HG03521 (cell line): ENCODE measurements around the gene SOX13.
"Not testable (repeated sequence)": the region's sequence is repeated elsewhere in the genome, so short reads cannot be mapped to it uniquely, and the experiment has no call there.

Experiments used
- ATAC-seq: cut with Tn5 transposase; IDR thresholded peaks from one replicate; pipeline ENCODE4 v1.9.1; 2021; ENCODE audit warnings: mild to moderate bottlenecking, moderate library complexity; ENCODE audit not compliant: unreplicated experiment

Gene SOX13

GRCh38 chr1:204072931-204073836, at the start of gene SOX13:
Gene SOX13 (plus strand): TSS chr1:204073115. CDS start chr1:204112916, 39,801 bp downstream.
- no peak for ATAC-seq

- ATAC-seq: no peak
Observed at GRCh38 chr1:204025917-204026707, 46.8 kb upstream of the SOX13 start.

DNA sequence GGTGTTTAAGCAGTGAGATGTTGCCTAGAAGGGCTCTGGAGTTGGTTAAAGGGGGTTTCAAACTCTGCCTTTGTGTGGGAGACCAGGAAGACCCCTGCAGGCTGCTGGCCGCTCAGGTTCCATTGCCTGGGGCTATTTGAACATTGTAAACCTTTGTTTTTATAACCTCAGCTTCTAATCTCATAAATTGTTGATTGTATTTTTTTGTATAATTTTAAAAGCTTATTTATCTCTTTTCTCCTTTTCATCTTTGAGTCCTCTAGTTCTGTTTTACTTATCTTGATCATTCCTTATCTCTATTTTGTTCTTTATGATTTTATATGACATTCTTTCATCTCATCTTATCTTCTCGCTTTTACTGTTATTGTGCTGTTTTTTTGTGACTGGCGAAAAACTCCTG, 45.5 kb upstream of the SOX13 start:
- ATAC-seq: no peak

- no peak for ATAC-seq
Observed at GRCh38 chr1:204029016-204029415, 43.9 kb upstream of the SOX13 start.

GRCh38 chr1:204031098-204031710, 41.7 kb upstream of the SOX13 start:
- ATAC-seq: no peak

GRCh38 chr1:204032642-204033235, 40.2 kb upstream of the SOX13 start:
- no peak for ATAC-seq

DNA sequence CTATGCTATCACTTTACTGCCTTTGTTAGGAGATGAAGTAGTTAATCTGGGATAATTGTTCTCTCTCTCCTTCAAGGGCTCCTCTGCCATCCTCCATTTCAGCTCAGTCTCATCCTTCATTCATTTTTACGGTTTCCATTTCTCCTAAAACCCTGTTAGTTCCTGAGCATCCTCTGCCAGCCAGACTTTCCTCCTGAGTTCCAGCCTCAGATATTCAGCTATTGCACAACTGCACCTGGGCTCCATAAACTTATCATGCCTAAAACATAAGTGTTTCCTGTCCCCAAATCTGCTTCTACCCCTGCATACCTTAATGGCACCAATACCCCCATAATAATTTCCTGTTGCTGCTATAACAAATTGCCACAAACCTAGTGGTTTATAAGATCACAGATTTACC, 39.6 kb upstream of the SOX13 start:
- no peak for ATAC-seq

DNA sequence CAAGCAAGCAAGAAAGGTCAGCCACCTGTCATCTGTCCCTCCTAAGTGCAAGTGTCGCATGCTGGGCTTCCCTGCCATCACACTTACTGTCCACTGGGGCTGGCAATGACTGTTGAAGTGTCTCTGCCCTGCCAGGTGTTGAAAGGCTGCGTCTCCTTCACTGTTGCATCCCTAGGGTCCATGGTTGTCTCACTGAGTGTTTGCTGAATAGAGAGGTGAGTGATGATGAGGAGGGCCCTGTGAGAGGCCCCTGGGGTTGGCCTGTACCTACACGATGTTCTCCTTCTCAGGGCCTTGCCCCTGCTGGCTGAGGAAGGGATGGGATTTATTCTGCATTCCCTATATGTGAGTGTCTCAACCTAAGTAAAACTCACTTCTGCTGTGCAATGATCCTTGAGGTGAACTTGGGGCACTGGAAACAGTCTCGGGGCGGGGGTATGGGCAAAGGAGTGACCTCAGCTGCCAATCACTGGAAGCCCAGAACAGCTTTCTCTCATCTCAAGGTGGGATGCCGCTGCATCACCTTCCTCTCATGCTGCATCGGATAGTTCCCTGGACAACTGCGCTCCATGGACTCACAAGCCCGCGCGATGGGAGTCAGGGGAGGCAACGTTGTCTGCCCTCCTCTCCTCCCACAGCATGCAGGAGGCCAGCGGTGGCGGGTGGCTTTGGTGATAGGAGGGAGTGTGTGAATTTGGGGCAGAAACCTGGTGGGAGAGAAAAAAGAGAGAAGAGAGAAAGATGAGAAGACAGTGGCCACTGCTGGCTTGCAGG, 35.8 kb upstream of the SOX13 start:
- no peak for ATAC-seq

DNA sequence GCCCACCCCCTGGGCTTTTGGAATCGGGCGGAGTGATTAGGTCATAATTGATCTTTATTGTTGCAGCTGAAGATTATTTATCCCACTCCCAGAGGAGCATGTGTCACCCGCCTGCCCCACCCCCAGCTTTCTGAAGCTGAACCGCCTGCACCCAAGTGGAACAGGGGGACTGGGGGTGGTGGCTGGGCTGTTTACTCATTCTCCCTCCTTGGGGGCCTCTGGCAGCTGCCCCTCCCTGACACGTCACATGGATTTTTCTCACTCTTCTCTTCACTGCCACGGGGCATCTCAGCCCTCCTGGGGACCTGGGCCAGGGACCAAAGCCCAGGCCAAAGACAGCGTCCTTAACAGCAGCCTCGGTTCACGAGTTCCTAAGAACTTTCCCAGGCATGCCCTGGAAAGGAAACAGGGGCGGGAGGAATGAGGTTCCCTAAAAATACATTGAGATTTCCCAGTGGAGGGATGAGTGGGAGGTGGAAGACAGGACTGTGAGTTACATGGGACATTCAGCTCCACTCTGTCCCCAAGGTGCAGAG, 31.6 kb upstream of the SOX13 start:
- ATAC-seq: no peak

GRCh38 chr1:204041803-204042505, 31.0 kb upstream of the SOX13 start:
- no peak for ATAC-seq

GRCh38 chr1:204042516-204042915, 30.4 kb upstream of the SOX13 start:
- no peak for ATAC-seq

DNA sequence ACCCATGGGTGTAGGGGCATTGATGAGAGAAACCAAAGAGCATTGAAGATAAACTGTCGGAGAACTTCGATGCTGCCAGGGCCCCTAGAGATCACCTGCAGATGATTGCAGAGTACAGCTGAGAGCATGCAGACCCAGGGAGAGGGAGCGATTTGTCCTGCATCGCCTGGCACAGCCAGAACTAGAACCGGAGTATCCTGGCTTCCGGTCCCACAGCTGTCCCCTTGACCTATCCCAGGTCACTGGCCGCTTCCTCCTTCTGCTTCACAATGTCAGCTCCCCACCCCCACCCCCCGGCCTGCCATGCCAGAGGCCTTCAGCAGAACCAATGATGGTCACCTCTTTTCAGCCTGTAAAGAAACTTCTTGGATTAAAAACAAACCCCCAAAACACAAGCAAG, 29.2 kb upstream of the SOX13 start:
- ATAC-seq: no peak

- ATAC-seq: no peak
Observed at GRCh38 chr1:204044448-204044847, 28.5 kb upstream of the SOX13 start.

DNA sequence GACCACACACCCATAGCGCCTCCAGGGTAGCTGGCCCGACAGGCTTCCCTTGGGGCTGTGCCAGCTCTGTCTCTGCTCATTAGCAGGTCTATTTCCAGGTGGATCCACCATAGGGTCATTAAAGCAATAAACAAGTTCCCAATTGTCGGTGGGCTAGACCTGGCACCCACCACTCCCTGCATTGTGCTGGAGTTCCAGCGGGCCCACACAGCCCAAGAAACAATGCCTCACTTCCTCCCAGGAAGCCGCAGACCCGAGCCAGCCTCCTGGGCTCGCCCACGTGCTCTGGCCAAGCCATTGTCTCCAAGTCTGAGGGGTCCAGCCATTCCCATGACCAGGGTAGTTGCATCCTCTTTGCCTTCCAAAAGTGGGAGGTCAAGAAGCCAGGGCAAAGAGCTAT, 27.5 kb upstream of the SOX13 start:
- ATAC-seq: no peak

DNA sequence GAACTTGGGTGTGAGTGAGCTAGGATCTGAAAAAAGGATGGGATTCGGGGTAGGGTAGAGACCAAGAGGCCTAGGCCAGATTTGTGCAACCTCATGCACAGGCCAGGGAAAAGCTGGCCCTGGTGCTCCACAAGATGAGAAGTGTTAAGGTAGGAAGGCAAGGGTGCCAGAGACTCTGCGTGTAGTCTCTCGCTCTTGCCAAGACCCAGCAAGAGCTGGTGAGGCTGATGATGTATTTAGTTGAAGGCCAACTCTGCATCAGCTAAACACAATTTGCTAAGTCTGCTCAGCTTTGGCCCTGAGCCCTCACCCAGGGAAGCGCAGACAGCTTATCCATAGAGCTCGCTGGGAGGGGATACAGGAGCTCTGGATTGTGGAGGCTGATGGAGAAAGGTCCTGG, 26.6 kb upstream of the SOX13 start:
- ATAC-seq: no peak

- ATAC-seq: not testable (repeated sequence)
Observed at GRCh38 chr1:204048796-204049195, 24.1 kb upstream of the SOX13 start.

- no peak for ATAC-seq
Observed at GRCh38 chr1:204051258-204051657, 21.7 kb upstream of the SOX13 start.

DNA sequence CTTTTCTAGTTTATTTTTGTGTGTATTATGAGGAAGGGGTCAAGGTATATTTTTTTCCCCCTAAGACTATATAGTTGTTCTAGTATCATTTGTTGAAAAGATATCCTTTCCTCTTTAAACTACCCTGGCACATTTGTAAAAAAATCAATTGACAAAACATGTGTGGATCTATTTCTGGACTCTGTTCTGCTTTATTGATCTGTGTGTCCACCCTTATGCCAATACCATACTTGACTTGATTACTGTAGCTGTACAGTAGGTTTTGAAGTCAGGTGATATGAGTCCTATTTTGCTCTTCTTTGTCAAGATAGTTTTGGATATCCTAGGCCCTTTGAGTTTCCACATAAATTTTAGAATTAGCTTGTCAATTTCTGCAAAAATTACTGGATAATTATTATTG, 21.2 kb upstream of the SOX13 start:
- no peak for ATAC-seq

GRCh38 chr1:204053893-204054292, 19.0 kb upstream of the SOX13 start:
- ATAC-seq: no peak

DNA sequence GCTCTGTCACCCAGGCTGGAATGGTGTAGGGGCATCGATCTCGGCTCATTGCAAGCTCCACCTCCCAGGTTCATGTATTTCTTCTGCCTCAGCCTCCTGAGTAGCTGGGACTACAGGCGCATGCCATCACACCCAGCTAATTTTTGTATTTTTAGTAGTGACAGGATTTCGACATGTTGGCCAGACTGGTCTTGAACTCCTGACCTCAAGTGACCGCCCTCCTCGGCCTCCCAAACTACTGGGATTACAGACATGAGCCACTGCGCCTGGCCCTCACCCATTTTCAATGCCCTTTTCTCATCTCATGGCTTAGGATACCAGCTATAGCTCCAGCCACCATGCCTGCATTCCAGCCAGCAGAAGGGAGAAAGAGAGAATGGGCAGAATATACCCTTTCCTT, 12.9 kb upstream of the SOX13 start:
- no peak for ATAC-seq
